ENCODE results near the gene PSMB5. TPM values are rescaled to one million over a fixed set of nuclear protein-coding genes. Genes with fewer than 3 reads are reported as not detected.

The PSMB5 gene
- total and polyA plus RNA-seq, 2 of the 13 experiments (the other 11 are each of a cell fraction or from before 2014, with no cell fraction given) = 705 to 871 TPM

- TF ChIP-seq ATF6 (CRISPR knock-in tag; conservative IDR thresholded peaks at IDR 0.05) (peak; percentile 94; the same call in 1 of the 2 replicates), ZBTB39 (CRISPR knock-in tag; IDR thresholded peaks at IDR 0.05) (peak; percentile 50; the same call in 1 of the 2 replicates), ZNF503 (CRISPR knock-in tag; IDR thresholded peaks at IDR 0.05) (peak; percentile 94), DMAP1 (CRISPR knock-in tag; IDR thresholded peaks at IDR 0.05) (peak; percentile 100), MED8 (CRISPR knock-in tag; IDR thresholded peaks at IDR 0.05; ENCODE audit: insufficient replicate concordance) (peak; percentile 96), ZEB1 (IDR thresholded peaks at IDR 0.05; ENCODE audit: insufficient replicate concordance, low read depth) (peak; percentile 80), ZNF879 (CRISPR knock-in tag; IDR thresholded peaks at IDR 0.05) (peak; percentile 99), MTF2 (CRISPR knock-in tag; IDR thresholded peaks at IDR 0.05; ENCODE audit: borderline replicate concordance) (peak; percentile 91; the same call in 1 of the 2 replicates), REXO4 (CRISPR knock-in tag; IDR thresholded peaks at IDR 0.05; ENCODE audit: borderline replicate concordance) (peak; percentile 94; the same call in 1 of the 2 replicates), BRCA1 (CRISPR knock-in tag; IDR thresholded peaks at IDR 0.05) (peak; percentile 90), ZNF513 (CRISPR knock-in tag; conservative IDR thresholded peaks at IDR 0.05) (0 out of 2 replicates have a peak, but pooled peaks have one; percentile 62), ATF3 (CRISPR knock-in tag; IDR thresholded peaks at IDR 0.05) (peak; percentile 90), ZNF7 (CRISPR knock-in tag; IDR thresholded peaks at IDR 0.05) (peak; percentile 76; the same call in 1 of the 2 replicates), ZNF382 (CRISPR knock-in tag; IDR thresholded peaks at IDR 0.05; ENCODE audit: borderline replicate concordance) (no peak), AKAP8 (CRISPR knock-in tag; IDR thresholded peaks at IDR 0.05) (peak; percentile 75; the same call in 1 of the 2 replicates), FUBP1 (CRISPR knock-in tag; IDR thresholded peaks at IDR 0.05; ENCODE audit: borderline replicate concordance) (peak; percentile 100)
Observed at GRCh38 chr14:23006544-23007419, 27.9 kb downstream of the PSMB5 start (continued).
